Uterus (tissue), 2 donors: ENCODE measurements around the gene ADGRL3.

ENCODE experiments used
- POLR2A ChIP-seq, 2 donors: fragments of 450-650 bp; IDR thresholded peaks; one replicate each; pipeline ENCODE4 v1.6.1; 2016; ENCODE audit warnings: antibody characterized with exemption in 2 of 2, mild to moderate bottlenecking in 1 of 2, moderate library complexity in 1 of 2
- TF ChIP-seq, protein P1 (sequence below), 4 experiments: fragments of 200-600 bp in 2 of 4; fragments of 450-650 bp in 2 of 4; sonication (generic) in 2 of 4; IDR thresholded peaks; one replicate each; pipeline ENCODE4 v1.5.1; 2016 to 2019; ENCODE audit warnings: antibody characterized with exemption in 4 of 4, mild to moderate bottlenecking in 2 of 4, moderate library complexity in 1 of 4

DNA sequence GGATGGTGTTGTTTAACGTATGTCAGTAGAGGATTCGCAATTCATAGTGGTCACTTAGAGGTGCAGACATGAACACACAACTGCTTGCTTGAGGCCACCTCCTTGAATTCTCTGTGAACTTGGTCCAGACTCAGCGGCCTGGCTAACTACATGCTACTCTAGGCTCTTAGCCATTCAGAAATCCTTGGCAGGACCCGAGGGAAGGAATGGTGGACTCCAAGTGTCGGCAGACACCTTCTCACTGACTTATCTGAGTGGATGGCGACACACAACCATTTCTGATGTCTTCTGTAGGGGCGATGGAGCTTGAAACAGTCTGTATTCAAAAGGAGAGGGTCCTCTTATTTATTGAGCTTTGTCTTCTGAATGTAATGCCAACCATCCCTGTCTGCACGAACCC, 24.4 kb downstream of the ADGRL3 start:
- TF ChIP-seq, protein P1, sequence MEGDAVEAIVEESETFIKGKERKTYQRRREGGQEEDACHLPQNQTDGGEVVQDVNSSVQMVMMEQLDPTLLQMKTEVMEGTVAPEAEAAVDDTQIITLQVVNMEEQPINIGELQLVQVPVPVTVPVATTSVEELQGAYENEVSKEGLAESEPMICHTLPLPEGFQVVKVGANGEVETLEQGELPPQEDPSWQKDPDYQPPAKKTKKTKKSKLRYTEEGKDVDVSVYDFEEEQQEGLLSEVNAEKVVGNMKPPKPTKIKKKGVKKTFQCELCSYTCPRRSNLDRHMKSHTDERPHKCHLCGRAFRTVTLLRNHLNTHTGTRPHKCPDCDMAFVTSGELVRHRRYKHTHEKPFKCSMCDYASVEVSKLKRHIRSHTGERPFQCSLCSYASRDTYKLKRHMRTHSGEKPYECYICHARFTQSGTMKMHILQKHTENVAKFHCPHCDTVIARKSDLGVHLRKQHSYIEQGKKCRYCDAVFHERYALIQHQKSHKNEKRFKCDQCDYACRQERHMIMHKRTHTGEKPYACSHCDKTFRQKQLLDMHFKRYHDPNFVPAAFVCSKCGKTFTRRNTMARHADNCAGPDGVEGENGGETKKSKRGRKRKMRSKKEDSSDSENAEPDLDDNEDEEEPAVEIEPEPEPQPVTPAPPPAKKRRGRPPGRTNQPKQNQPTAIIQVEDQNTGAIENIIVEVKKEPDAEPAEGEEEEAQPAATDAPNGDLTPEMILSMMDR (IDR thresholded peaks at IDR 0.05), result no peak
- TF ChIP-seq POLR2A (IDR thresholded peaks at IDR 0.05), result no peak
